LoVo (cell line): ENCODE data around the gene AKAP12.

Source experiments
- DNase-seq: peaks from one replicate; pipeline ENCODE4 v3.0.0-alpha.2; 2016; ENCODE audit warnings: low spot score

Gene AKAP12, protein sequence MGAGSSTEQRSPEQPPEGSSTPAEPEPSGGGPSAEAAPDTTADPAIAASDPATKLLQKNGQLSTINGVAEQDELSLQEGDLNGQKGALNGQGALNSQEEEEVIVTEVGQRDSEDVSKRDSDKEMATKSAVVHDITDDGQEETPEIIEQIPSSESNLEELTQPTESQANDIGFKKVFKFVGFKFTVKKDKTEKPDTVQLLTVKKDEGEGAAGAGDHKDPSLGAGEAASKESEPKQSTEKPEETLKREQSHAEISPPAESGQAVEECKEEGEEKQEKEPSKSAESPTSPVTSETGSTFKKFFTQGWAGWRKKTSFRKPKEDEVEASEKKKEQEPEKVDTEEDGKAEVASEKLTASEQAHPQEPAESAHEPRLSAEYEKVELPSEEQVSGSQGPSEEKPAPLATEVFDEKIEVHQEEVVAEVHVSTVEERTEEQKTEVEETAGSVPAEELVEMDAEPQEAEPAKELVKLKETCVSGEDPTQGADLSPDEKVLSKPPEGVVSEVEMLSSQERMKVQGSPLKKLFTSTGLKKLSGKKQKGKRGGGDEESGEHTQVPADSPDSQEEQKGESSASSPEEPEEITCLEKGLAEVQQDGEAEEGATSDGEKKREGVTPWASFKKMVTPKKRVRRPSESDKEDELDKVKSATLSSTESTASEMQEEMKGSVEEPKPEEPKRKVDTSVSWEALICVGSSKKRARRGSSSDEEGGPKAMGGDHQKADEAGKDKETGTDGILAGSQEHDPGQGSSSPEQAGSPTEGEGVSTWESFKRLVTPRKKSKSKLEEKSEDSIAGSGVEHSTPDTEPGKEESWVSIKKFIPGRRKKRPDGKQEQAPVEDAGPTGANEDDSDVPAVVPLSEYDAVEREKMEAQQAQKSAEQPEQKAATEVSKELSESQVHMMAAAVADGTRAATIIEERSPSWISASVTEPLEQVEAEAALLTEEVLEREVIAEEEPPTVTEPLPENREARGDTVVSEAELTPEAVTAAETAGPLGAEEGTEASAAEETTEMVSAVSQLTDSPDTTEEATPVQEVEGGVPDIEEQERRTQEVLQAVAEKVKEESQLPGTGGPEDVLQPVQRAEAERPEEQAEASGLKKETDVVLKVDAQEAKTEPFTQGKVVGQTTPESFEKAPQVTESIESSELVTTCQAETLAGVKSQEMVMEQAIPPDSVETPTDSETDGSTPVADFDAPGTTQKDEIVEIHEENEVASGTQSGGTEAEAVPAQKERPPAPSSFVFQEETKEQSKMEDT (N-terminal part only)

DNA sequence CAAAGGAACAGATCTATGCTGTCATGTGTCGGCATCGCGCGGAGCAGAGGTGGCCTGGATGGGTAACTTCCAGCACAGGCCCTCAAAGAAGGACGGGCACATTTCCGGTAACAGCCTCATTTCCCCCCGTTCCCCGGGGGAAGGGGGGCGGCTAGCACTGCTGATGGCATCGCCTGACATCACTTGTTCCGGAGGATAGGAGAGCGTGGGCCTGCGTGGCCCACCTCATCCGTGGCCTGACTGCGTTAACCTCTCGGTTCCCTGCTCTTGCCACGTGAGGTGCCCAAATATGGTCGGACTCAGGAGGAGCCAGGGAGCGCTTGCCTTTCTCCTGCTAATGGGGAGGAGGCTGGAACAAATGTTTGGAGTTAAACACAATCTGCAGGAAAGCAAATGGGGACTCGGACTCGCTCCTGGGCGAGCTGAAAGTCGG lies at the start of gene AKAP12:
Gene AKAP12, plus strand, starts transcription at position 365 of the 433 bp plus-strand sequence. CDS start 596 bp downstream, outside the sequence.
- DNase-seq: no peak

DNA sequence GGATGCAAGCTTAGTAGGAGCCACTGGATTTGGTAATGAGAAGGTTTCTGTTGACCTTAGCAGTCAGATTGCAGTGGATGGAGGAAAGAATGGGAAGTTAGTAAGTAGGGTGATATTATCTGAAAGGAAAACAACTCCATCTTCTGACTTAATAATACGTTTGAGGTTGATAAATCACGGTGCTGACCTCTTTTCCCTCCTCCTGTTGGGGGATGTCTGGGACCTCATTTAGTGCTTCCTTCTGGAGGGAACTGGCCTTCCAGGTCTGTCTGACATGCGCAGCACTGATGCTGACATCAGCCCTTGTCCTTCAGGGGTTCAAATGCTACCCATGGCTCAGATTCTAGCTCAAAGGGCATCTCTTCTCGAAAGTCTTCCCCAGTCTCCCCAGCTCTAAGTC lies 48.2 kb upstream of the AKAP12 start:
- no peak for DNase-seq

DNA sequence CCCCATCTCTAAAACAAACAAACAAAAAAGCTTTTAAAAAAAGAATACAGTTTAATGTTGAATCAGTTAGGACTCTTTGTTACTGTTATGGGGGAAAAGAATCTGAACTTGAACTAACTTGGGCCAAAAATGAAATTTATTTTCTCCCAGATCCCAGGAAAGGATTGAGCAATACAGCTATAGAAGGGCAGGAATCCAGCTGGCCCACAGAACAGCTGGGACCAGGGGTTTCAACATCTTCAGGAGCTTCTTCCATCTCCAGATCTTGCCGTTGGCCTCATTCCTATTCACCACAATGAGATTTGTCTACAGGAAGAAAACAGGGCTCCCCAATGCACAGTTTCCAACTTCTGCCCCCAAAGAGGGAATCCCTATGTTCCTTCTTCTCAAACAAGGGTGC lies 43.2 kb upstream of the AKAP12 start:
- DNase-seq: no peak

- DNase-seq: no peak
Measured at GRCh38 chr6:151197556-151197955, 42.2 kb upstream of the AKAP12 start.

- DNase-seq: no peak
Measured at GRCh38 chr6:151199991-151200390, 39.8 kb upstream of the AKAP12 start.

GRCh38 chr6:151205721-151206600 lies 33.8 kb upstream of the AKAP12 start:
- DNase-seq: no peak

- no peak for DNase-seq
Measured at GRCh38 chr6:151207674-151208073, 32.1 kb upstream of the AKAP12 start.

DNA sequence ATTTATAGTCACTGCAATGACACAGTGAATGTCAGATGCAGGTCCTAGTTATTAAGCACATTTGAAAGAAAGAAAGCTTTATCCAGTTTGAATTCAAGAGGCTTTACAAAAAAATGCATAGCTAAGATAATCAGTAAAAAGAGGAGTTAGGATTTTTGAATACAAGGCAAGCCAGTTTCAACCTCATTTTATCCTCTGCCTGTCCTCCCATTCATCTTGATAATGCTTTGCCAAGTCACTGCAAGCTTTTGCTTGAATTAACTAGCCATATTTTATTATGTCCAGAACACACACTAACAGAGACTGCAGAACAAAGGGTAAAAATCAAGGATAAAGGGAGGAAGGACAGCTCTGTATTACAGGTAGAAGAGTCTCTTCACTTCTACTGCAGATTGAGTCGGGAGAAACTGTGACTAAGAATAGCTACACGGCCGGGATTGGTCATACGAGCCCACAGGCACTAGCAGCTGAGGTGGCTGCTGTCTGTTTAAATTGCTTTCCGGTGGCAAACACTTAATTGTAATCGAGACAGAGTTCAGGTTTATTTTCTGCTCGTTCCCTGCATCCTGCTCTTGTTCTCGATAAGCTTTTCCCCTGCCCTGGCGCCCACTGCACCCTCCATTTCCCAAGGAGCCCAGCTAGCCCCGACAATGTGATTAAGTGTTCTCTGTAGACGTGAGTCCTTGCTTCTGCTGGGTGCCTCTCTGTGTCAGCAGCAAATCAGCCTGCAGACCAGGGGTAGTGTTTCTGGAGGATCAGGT lies 30.5 kb upstream of the AKAP12 start:
- no peak for DNase-seq

DNA sequence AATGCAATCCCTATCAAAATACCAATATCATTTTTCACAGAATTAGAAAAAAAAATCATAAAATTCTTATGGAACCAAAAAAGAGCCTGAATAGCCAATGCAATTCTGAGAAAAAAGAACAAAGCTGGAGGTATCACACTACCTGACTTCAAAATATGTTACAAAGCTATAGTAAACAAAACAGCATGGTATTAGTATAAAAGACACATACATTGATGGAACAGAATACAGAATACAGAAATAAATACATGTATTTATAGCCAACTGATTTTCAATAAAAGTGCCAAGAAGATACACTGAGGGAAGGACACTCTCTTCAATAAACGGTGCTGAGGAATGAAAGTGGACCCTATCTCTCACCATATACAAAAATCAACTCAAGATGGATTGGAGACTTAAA lies 28.7 kb upstream of the AKAP12 start:
- DNase-seq: no peak

GRCh38 chr6:151213352-151213751 lies 26.4 kb upstream of the AKAP12 start:
- DNase-seq: no peak

DNA sequence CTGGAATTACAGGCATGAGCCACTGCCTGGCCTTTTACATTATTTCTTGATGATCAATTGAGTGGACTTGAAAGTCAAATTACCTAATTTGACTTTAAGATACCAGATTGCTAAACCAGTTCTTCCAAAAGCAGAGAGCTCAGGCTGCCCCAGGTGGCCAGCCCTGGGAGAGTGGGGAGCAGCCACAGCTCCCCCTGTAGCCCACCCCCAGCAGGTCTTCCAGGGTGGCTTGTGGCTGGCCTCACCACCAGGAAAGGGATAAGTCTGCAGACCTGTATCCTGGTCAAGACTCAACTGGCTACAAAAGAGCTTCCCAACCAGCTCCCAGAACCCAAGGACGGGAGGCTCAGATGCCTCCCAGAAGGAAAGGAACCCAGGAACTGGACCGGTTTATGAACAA lies 23.8 kb upstream of the AKAP12 start:
- DNase-seq: no peak

- DNase-seq: no peak
Measured at GRCh38 chr6:151216804-151217203, 23.0 kb upstream of the AKAP12 start.

DNA sequence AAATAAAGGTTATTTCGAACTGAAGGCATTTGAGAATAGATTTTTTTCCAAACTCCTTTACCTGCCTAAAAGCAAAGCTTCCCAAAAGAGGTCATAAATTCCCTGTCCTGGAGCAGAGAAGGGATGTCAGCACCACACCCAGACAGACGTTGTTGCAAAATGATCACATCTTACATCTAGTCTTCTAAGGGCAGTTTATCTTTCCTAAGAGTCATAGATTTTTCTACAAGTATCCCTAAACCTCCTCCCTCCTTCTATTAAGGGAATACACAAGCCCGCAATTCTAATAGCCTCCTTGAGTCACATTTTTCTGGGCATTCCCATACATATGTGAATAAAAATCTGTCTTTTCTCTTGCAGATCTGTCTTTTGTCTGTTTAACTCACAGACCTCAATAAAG lies 20.6 kb upstream of the AKAP12 start:
- no peak for DNase-seq

GRCh38 chr6:151224076-151224475 lies 15.7 kb upstream of the AKAP12 start:
- DNase-seq: no peak

GRCh38 chr6:151225919-151226318 lies 13.8 kb upstream of the AKAP12 start:
- DNase-seq: no peak

- no peak for DNase-seq
Measured at GRCh38 chr6:151228788-151229400, 10.9 kb upstream of the AKAP12 start.

GRCh38 chr6:151229401-151230276 lies 10.1 kb upstream of the AKAP12 start:
- DNase-seq: no peak

GRCh38 chr6:151230277-151230577 lies 9.5 kb upstream of the AKAP12 start:
- no peak for DNase-seq

DNA sequence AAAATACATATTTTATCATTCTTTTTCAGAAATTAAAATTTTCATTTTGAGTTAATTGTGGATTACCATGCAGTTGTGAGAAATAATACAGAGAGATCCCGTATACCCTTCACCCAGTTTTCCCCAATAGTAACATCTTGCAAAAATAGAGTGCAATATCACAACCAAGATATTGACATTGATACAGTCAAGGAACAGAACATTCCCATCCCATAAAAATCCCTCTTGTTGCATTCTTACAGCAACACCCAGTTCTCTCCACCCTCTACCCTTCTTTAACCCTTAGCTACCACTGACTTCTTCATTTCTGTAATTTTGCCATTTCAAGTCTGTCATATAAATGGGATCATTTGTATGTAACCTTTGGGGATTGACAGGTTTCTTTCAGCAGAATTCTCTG lies 6.9 kb upstream of the AKAP12 start:
- DNase-seq: no peak
